C4-2B (cell line): ENCODE results near the gene SCG2.

Experiments used
- ZFX ChIP-seq: fragments of 450-650 bp; IDR thresholded peaks from 2 replicates; pipeline ENCODE4 v1.6.1; 2017
- TF ChIP-seq, protein P1 (sequence below): fragments of 450-650 bp; conservative IDR thresholded peaks from 2 replicates; pipeline ENCODE4 v1.5.1; 2017; ENCODE audit warnings: mild to moderate bottlenecking

DNA sequence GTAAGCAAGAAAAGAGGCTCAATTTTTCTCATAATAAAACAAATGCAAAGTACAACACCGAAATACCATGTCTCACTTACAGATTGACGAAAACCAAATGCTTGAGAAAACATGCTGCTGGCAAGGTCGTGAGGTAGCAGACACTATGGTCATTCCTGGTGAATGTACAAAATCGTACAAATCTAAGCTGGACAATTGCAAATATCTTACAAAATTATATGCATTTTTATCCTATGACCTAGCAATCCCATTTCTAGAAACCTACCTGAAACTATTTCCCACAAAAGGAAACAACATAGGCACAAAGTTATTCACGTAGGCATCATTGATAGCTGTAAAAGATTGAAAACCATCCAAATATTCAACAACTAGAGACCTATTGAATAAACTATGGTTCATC, 54.0 kb downstream of the SCG2 start:
- TF ChIP-seq, protein P1, sequence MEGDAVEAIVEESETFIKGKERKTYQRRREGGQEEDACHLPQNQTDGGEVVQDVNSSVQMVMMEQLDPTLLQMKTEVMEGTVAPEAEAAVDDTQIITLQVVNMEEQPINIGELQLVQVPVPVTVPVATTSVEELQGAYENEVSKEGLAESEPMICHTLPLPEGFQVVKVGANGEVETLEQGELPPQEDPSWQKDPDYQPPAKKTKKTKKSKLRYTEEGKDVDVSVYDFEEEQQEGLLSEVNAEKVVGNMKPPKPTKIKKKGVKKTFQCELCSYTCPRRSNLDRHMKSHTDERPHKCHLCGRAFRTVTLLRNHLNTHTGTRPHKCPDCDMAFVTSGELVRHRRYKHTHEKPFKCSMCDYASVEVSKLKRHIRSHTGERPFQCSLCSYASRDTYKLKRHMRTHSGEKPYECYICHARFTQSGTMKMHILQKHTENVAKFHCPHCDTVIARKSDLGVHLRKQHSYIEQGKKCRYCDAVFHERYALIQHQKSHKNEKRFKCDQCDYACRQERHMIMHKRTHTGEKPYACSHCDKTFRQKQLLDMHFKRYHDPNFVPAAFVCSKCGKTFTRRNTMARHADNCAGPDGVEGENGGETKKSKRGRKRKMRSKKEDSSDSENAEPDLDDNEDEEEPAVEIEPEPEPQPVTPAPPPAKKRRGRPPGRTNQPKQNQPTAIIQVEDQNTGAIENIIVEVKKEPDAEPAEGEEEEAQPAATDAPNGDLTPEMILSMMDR: no peak
- no peak for TF ChIP-seq ZFX
